Measurements from ENCODE around the gene MAGI2. TPM values are rescaled to one million over a fixed set of nuclear protein-coding genes. Genes with fewer than 3 reads are reported as not detected.

The MAGI2 gene
- total RNA-seq, 1 donor from 2014 or later: 6.3 TPM

DNA sequence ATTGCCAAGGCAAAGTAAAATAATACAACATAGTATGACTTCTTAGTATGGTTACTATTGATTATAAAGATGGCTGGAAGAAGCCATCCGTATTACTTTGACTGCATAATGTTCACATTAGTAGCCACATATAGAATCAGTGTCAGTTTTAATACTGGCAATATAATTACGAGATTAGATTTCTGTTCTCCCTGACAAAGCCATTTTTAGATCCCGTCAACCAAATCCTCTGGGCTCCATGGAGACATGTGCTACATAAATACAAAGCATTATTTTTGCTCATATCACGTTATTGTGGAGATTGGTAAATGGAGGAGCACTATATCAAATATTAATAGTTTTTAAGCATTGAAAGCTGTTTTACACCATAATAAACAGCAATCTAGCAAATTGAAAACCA, 124.0 kb downstream of the MAGI2 start:
- no peak for DNase-seq (ENCODE audit: low spot score)
- intact Hi-C loops (cut with DNase I): no loop called here

DNA sequence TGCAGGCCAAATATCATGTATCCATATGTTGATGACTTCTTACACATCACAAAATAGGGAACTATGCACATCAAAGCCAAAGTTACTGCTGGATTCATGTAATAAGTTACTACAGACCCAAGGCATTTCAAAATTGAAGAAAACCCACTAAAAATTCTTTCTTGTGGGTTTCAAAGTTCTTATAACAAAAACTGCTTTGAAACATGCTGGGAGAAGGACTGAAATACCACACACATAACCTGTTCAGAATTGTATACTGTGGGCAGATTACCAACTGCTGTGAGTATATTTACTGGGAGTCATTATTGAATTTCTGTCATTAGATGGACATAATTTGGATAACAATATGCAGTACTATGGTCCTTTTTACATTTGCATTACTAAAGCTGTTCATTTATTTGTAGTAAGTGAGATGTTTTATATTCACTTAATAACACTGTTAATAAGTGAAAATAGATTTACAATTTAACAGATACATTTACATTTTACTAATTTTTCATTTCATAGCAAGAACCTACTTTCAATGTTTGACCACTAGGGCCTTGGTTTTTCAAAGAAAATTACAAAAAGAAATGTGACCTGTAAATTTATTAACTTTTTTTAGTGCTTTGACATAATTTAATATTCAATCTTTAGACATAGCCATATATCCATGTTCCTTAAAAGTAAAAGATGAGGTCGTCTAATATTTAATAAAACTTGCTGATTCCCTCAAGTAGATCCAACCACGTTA, 132.6 kb downstream of the MAGI2 start:
- intact Hi-C loops (cut with DNase I): no loop called here
- no peak for DNase-seq (ENCODE audit: low spot score)

DNA sequence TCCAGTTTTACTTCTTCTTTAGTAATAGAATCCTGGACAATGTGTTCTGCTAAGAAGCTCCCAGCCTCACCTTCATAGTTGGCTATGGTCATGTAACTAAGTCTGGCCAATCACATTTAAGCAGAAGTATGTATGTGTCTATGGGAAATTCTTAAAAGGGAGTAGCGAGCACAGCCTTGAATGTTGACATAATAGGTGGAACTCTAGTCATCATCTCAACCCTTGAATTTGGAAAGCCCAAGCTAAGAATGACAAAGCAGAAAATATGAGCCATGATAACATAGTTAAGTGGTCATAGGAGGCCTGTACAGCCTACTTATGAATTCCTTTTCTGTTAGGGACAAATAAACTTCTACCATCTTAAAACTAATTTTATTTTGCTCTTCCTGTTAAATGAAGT, 134.1 kb downstream of the MAGI2 start:
- intact Hi-C loops (cut with DNase I): no loop called here
- DNase-seq (ENCODE audit: low spot score): no peak

DNA sequence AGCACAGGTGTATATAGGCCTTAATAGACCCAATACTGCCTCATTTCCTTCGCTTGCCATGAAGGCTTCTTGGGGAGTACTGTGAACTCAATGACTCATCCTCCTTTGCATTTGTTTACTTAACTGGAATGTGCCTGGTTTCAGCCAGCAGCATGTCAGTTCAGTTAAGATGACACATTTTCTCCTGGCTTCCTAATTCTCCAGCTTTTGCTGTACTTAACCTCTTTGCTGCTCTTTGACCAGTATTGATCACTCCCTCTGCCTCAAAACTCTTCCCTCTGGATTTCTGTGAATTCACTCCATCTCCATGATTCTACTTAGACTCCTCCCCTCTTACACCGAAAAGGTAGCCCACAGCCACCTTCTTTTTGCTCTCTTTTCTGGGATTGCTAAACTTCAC, 135.7 kb downstream of the MAGI2 start:
- no peak for DNase-seq (ENCODE audit: low spot score)
- intact Hi-C loops (cut with DNase I): no loop called here

DNA sequence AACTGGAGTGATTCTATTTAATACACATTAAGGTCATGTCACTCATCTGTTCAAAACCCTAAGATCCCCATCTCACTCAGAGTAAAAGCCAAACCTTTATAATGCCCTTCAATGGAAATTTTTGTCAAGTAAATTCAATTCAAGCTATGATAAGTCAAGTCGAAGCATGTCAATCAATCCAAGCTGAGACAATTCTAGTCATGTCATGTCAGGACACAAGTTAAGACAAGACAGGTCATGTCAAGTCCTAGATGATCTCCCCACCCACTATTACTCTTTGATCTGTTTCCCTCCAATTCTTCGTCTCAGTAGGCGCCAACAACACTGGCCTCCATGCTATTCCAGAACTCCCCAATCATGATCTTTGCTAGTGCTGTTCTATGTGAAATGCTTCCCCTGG, 141.4 kb downstream of the MAGI2 start:
- DNase-seq (ENCODE audit: low spot score): no peak
- intact Hi-C loops (cut with DNase I): no loop called here

DNA sequence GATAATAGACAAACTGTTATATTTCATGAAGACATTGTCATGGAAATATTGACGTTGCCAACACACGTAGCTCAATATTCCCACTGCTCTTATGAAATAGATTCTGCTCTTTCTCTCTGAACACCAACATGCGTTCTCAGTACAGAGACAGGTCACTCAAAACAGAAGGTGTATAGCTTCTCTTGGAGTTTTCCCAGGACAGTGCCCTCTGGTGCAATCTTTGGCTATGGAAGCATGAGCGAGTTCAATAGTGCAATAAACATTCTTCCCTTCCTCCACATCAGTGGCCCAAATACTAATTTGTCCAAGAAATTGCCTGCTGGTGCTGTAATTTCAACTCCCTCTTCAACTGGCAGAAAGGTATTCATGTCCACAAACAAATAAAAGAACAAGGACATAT, 145.3 kb downstream of the MAGI2 start:
- intact Hi-C loops (cut with DNase I): no loop called here
- no peak for DNase-seq (ENCODE audit: low spot score)

DNA sequence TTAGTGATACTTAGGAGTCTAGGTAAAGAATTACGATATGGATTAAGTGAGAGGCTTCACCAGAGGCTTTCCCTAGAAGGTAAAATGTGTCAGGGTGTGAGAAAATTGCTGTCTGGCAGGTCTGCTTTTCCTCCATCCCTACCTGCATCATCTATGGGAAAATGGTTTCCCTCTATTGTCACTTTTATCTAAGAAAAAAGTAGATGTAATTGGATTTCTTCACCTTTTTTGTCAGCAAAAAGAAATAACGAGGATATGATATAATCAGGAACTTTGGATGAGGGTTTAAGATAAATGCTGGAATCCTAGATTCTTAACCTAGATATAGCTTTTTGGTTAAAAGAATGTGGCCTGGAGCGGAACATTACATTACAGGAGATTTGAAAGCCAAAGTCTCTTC, 146.1 kb downstream of the MAGI2 start:
- no peak for DNase-seq (ENCODE audit: low spot score)
- intact Hi-C loops (cut with DNase I): no loop called here

DNA sequence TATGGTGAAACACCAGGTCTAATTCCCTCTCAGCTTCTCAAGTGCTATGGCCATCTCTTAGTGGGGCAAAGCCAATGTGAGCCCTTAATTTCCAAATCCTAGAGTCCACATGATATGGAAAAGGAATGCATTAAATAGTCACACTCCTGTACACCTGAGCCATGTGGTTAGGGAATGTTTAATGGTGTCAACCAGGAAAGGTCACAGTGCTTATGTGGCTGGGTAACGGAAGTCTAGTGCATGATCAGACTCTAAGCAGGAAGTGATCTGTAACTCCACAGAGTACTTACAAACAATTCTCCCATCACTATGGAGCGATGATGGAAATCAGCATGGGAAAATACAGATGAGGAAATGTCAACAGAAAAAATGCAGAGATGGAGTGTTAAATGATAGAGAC, 148.8 kb downstream of the MAGI2 start:
- intact Hi-C loops (cut with DNase I): no loop called here
- no peak for DNase-seq (ENCODE audit: low spot score)

DNA sequence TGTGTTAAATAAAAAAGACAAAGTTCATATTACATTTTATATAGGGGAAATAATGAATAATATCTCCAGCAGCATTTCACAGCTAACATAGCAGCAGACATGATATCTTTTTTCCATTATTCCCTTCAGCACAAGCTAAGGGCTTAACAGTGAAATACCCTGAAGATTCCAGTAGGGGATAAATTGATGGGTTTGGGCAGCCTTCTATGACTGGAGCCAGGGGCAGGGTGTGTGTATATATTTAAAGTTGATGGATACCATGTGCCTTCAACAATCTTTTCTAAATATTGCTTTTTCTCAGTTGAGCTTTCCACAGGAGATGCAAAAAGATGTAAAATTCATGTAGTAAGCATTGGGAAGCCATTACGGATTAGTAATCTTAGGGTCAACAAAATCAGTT, 151.2 kb downstream of the MAGI2 start:
- DNase-seq (ENCODE audit: low spot score): no peak

DNA sequence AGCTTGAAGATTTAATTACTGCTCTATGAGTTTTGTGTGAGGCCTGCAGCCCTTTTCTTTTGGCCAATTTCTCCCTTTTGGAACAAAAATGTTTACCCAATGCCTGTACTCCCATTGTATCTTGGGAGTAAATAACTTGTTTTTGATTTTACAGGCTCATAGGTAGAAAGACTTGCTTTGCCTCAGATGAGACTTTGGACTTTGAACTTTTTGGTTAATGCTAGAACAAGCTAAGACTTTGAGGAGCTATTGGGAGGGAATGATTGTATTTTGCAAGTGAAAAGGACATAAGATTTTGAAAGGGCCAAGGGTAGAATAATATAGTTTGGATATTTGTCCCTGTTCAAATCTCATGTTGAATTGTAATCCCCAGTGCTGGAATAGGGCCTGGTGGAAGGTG, 152.0 kb downstream of the MAGI2 start:
- DNase-seq (ENCODE audit: low spot score): no peak
- intact Hi-C loops (cut with DNase I): no loop called here

More for the DNA sequence above, 151.2 kb downstream of the MAGI2 start:
- intact Hi-C loops (cut with DNase I): no loop called here

DNA sequence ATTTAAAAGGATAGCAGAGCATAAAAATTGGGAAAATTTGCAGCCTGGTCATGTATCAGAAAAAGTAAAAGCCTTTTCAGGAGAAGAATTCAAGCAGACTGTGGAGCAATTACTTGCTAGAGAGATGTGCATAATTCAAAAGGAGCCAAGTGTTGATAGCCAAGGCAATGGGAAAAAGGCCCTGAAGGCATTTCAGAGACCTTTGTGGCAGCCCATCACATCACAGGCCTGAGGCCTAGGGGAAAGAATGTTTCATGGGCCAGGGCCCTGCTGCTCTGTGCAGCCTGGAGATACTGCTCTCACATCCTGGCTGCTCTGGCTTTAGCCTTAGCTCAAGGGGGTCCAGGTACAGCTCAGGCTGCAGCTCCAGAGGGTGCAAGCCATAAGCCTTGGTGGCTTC, 152.9 kb downstream of the MAGI2 start:
- intact Hi-C loops (cut with DNase I): no loop called here
- DNase-seq (ENCODE audit: low spot score): no peak

DNA sequence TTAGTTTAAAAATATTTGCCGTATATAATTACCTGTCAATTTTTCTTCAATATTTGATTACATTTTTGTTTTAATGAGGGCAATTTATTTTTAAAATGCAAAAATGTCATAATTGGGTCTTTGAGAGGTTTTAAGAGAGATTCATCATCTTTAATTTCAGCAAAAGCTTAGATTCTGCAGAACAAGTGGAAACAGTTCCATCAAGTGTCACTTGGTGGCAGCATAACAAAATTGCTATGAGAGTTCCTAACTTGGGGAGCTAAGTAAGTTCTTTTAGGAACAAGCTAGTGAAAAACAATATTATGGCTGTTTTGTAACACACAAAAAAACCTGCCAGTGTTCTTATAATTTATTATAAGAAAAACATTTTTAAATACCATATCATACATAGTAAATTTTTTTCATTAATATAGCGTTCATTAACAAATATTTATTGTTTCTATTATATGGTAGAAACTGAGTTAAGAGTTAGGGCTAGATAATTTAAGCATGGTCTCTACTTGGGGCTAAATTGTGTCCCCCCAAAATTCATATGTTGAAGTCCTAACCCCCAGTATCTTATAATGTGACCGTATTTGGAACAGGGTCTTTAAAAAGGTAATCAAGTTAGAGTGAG, 155.2 kb downstream of the MAGI2 start:
- intact Hi-C loops (cut with DNase I): loop anchor here (5.0 kb wide), 1 partner anchor 444 kb away; no protein-coding TSS in a partner anchor

DNA sequence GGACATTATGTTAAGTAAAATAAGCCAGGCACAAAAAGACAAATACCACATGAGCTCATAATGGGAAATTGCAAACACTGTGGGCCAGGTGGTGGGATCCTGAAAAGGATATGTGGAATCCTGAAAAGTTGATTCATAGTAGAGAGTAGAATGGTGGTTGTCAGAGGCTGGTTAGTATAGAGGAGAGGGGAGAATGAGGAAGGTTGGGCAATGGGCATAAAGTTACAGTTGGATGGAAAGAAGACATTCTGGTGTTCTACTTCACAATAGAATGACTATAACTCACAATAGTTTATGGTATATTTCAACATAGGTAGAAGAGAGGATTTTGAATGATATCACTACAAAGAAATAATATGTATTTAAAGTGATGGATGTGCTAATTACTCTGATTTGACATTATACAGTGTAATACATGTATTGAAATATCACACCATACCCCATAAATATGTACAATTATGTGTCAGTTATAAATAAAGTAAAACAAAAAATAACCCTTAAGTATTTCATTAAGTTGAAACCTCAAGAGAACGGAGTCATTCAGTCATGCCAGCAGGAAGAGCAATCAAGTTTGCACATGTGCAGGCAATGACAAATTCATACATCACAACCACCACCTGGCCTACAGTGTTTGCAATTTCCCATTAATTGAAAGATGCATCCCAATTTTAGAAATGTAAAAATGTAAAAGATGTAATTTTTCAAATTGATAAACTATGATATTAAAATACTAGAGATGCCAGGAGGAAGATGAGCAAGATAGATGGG, 156.7 kb downstream of the MAGI2 start:
- intact Hi-C loops (cut with DNase I): loop anchor here (5.0 kb wide), 1 partner anchor 446 kb away; no protein-coding TSS in a partner anchor
- no peak for DNase-seq (ENCODE audit: low spot score)

More for the DNA sequence above, 155.2 kb downstream of the MAGI2 start:
- no peak for DNase-seq (ENCODE audit: low spot score)

DNA sequence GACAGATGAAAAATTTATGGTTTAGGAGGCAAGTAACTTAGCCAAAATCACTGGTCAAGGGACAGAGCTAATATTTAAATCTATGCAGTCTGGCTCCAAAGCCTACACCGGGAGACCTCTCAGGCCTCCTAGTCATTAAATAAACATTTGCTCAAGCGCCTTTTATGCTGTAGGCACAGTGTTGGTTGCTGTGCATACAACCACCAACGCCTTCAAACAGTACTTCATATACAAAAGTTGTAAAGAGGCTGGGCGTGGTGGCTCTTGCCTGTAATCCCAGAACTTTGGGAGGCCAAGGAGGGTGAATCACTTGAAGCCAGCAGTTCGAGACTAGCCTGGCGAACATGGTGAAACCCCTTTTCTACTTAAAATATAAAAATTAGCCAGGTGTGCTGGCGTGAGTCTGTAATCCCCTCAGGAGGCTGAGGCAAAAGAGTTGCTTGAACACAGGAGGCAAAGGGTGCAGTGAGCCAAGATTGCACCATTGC, 159.8 kb downstream of the MAGI2 start:
- DNase-seq (ENCODE audit: low spot score): no peak
- intact Hi-C loops (cut with DNase I): no loop called here

DNA sequence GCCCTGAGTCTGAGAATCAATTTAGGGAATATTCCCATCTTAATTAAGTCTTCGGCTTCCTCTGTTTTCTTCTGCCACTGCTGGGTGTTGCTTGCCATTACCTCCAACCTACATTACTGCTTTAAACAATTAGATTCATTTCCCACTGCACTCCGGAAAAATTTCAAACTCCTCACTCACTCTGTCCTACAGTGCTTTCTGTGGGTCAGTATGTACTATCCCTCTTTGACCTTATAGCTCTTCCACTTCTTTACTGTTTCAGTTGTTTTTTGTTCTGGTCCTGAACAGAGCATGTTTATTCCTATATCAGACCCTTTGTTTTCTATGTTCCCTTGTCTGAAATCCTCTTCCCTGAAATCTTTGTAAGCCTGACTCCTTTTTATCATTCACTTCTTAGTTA, 160.6 kb downstream of the MAGI2 start:
- DNase-seq (ENCODE audit: low spot score): no peak
- intact Hi-C loops (cut with DNase I): no loop called here

DNA sequence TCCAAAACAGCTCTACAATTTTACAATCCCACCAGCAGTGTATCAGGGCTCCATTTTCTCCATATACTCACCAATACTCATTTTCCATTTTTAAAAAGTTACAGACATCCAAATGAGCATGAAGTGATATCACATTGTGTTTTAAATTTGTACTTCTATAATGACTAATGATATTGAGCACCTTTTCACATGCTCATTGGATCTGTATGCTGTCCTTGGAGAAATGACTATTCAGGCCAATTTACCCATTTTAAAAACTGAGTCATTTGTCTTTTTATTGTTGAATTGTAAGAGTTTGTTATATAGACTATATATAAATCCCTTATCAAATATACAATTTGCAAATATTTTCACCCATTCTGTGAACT, 162.0 kb downstream of the MAGI2 start:
- no peak for DNase-seq (ENCODE audit: low spot score)
- intact Hi-C loops (cut with DNase I): no loop called here

DNA sequence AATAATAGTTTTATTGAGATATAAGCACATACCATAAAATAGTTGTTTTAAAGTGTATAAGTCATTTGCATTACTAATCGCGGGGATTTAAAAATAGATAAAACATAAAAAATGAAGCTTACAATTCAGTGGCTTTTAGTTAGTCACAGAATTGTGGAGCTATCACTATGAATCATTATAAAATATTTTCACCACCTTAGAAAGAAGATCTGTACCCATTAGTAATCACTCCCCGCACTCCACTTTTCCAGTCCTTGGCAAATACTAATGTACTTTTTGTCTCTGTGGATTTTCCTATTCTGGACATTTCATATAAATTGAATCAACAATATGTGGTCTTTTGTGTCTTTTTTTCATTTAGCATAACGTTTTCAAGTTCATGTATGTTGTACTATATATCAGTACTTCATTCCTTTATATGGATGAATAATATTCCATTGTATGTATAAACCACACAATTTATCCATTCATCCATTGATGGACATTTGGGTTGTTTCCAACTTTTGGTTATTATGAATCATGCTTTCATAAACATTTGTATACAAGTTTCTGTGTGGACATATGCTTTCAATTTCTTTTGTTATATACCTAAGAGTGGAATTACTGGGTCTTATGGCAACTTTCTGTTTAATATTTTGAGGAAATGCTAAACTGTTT, 162.5 kb downstream of the MAGI2 start:
- DNase-seq (ENCODE audit: low spot score): no peak
- intact Hi-C loops (cut with DNase I): no loop called here

DNA sequence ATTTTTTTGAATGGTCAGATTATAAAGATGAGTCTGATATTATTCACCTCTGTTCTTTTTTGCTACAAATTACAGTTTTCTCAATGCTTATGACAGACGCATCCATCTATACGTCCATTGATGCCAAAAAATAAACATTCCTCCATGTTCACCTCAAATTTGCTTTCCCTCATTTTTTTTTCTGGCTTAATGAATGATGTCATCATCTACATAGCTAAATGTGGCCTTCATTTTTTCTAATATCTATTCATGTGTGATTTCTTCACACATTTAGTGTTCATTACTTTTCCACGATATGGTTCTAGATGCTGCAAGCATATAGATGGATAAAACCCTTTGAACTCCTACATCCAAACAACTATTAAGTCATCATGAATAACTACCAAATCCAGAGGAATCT, 163.1 kb downstream of the MAGI2 start:
- DNase-seq (ENCODE audit: low spot score): no peak
- intact Hi-C loops (cut with DNase I): no loop called here

DNA sequence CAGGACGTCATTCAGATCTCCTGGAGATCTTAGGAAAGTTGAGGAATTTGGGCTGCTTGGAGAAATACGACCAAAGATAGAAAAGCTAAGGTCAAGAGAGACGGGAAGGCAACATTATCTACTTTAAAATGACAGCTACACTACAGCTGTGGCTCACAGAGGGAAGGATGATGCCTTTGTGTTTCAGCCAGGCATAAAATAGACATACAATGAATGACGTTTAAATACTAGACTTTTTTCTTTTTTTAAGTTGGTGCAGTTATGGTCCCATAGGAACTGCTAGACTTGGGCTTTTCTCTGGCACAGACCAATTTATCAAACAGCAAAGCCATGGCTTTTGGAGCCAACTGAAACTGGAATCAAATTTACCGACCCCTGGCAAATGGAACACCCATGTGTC, 164.8 kb downstream of the MAGI2 start:
- intact Hi-C loops (cut with DNase I): no loop called here
- DNase-seq (ENCODE audit: low spot score): no peak

DNA sequence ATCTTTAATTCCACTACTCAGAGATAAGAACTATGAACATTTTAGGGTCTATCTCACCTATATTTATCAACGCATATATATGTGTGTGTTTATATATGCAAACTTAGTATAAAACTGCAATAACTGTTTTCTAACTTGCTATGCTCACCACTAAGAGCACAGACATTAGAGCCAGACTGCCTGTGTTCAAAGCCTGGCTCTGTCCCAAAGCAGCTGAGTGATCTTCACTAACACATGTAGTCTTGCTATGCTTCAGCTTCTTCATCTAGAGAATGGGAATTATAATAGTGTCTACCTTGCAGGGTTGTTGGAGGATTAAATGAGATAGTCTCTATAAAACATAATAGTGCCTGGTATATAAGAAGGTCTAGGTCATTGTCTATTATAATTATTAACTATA, 165.5 kb downstream of the MAGI2 start:
- intact Hi-C loops (cut with DNase I): no loop called here
- no peak for DNase-seq (ENCODE audit: low spot score)
